IMR-90 (cell line): ENCODE data around the gene CDK14. TPM values are rescaled to one million over a fixed set of nuclear protein-coding genes. Genes with fewer than 3 reads are reported as not detected.

Experiments
- ATAC-seq: fragments of 200-7000 bp; cut with Tn5 transposase; 2 replicates; pipeline ENCODE4 v1.9.1; 2020; ENCODE audit warnings: low read depth, mild to moderate bottlenecking, moderate library complexity
- BruUV-seq: library from RNA; stranded (reverse); fragments of 400-500 nt; replicated peaks from 2 replicates; lab custom pipeline; 2021; lab: Mats Ljungman, UMichigan
- CTCF ChIA-PET: fragments of 300-600 bp; formaldehyde crosslinking; extraction: SDS; loops from one replicate; lab custom pipeline; 2021; ENCODE audit warnings: antibody characterized with exemption; lab: Yijun Ruan, JAX
- POLR2A ChIA-PET: fragments of 300-600 bp; sonication (Branson Sonifier 250); formaldehyde crosslinking; loops from one replicate; lab custom pipeline; 2022; ENCODE audit warnings: antibody characterized with exemption; ENCODE audit not compliant: unreplicated experiment; lab: Charles Lee
- DNase-seq: peaks from one replicate; pipeline ENCODE4 v3.0.0; 2013
- H2AFZ ChIP-seq: replicated peaks from 2 replicates; pipeline ENCODE3; 2013; ENCODE audit warnings: low read length, mild to moderate bottlenecking; ENCODE audit not compliant: poor library complexity
- H2AK5ac ChIP-seq: 2 replicates; pipeline ENCODE4 v1.6.1; 2013; ENCODE audit warnings: low read depth, low read length, inconsistent platforms
- H2AK9ac ChIP-seq: replicated peaks from 2 replicates; pipeline ENCODE3; 2013; ENCODE audit warnings: mild to moderate bottlenecking, low read depth, low read length, moderate library complexity; ENCODE audit not compliant: poor library complexity
- H2BK120ac ChIP-seq: 2 replicates; pipeline ENCODE4 v1.6.1; 2013; ENCODE audit warnings: low read depth, low read length, inconsistent platforms
- H2BK15ac ChIP-seq: 3 replicates; pipeline ENCODE4 v1.6.1; 2013; ENCODE audit warnings: low read depth, low read length, inconsistent platforms
- H2BK20ac ChIP-seq: 2 replicates; pipeline ENCODE4 v1.6.1; 2013; ENCODE audit warnings: low read depth, mild to moderate bottlenecking, inconsistent platforms, low read length, moderate library complexity
- H2BK5ac ChIP-seq: 2 replicates; pipeline ENCODE4 v1.6.1; 2013; ENCODE audit warnings: mild to moderate bottlenecking, low read depth, low read length, inconsistent platforms; ENCODE audit not compliant: poor library complexity, severe bottlenecking
- H3K14ac ChIP-seq: replicated peaks from 2 replicates; pipeline ENCODE4 v1.6.1; 2013; ENCODE audit warnings: low read depth, low read length, inconsistent platforms
- H3K18ac ChIP-seq: 2 replicates; pipeline ENCODE4 v1.6.1; 2013; ENCODE audit warnings: low read depth, low read length, control low read depth
- H3K23ac ChIP-seq: 2 replicates; pipeline ENCODE4 v1.6.1; 2013; ENCODE audit warnings: low read depth, low read length, inconsistent platforms
- H3K27ac ChIP-seq: 2 replicates; pipeline ENCODE4 v1.5.1; 2013; ENCODE audit warnings: mild to moderate bottlenecking, control low read depth, low read length; ENCODE audit not compliant: insufficient read depth
- H3K27me3 ChIP-seq: 2 replicates; pipeline ENCODE4 v1.6.1; 2013; ENCODE audit warnings: low read length; ENCODE audit not compliant: control insufficient read depth, insufficient read depth
- H3K36me3 ChIP-seq: 2 replicates; pipeline ENCODE4 v1.6.1; 2013; ENCODE audit warnings: low read length, mixed read lengths; ENCODE audit not compliant: control insufficient read depth, insufficient read depth
- H3K4ac ChIP-seq: 2 replicates; pipeline ENCODE4 v1.6.1; 2013; ENCODE audit warnings: low read depth, low read length, inconsistent platforms
- H3K4me1 ChIP-seq: 2 replicates; pipeline ENCODE4 v1.6.1; 2013; ENCODE audit warnings: low read length, mixed read lengths; ENCODE audit not compliant: control insufficient read depth, insufficient read depth
- H3K4me2 ChIP-seq: 2 replicates; pipeline ENCODE4 v1.6.1; 2013; ENCODE audit warnings: low read depth, mild to moderate bottlenecking, control low read depth, low read length, moderate library complexity
- H3K4me3 ChIP-seq: 2 replicates; pipeline ENCODE4 v1.5.1; 2013; ENCODE audit warnings: low read depth, mild to moderate bottlenecking, control low read depth, low read length, moderate library complexity; ENCODE audit not compliant: insufficient read depth
- H3K56ac ChIP-seq: 2 replicates; pipeline ENCODE4 v1.6.1; 2013; ENCODE audit warnings: low read length, inconsistent platforms; ENCODE audit not compliant: insufficient read depth; ENCODE audit errors: extremely low read depth
- H3K79me1 ChIP-seq, 2 experiments: 2 replicates each; pipeline ENCODE4 v1.6.1; 2013; ENCODE audit warnings: low read length in 2 of 2, inconsistent platforms in 1 of 2, low read depth in 1 of 2
- H3K9ac ChIP-seq: 2 replicates; pipeline ENCODE4 v1.6.1; 2013; ENCODE audit warnings: low read depth, low read length, control low read depth
- H3K9me1 ChIP-seq: 2 replicates; pipeline ENCODE4 v1.6.1; 2013; ENCODE audit warnings: low read length, inconsistent platforms; ENCODE audit not compliant: insufficient read depth
- H3K9me3 ChIP-seq: 2 replicates; pipeline ENCODE4 v1.6.1; 2013; ENCODE audit warnings: low read length; ENCODE audit not compliant: control insufficient read depth, insufficient read depth
- H4K20me1 ChIP-seq: 2 replicates; pipeline ENCODE4 v1.6.1; 2013; ENCODE audit warnings: low read length, inconsistent platforms; ENCODE audit not compliant: insufficient read depth
- H4K5ac ChIP-seq: 2 replicates; pipeline ENCODE4 v1.6.1; 2013; ENCODE audit warnings: mild to moderate bottlenecking, low read depth, low read length, control low read depth
- H4K8ac ChIP-seq, 2 experiments: 2 replicates each; pipeline ENCODE4 v1.6.1; 2013; ENCODE audit warnings: low read depth in 2 of 2, low read length in 2 of 2, control low read depth in 1 of 2, inconsistent platforms in 1 of 2
- H4K91ac ChIP-seq: 2 replicates; pipeline ENCODE4 v1.6.1; 2013; ENCODE audit warnings: low read depth, low read length, inconsistent platforms; ENCODE audit not compliant: insufficient read depth
- SMC3 ChIP-seq: fragments of 150-350 bp; IDR thresholded peaks from 2 replicates; pipeline ENCODE4 v1.6.1; 2016; ENCODE audit warnings: low read depth, mild to moderate bottlenecking, antibody characterized with exemption, low read length, moderate library complexity
- WGBS, 2 experiments: methylation state at CpG; one replicate each; pipeline versions ENCODE4 v1.1.5 to v1.1.7; 2013; ENCODE audit warnings: missing lambda C conversion rate in 2 of 2; ENCODE audit not compliant: insufficient read length in 1 of 2; ENCODE audit errors: extremely low coverage in 2 of 2; 5-methylcytosine and 5-hydroxymethylcytosine counted together
- dilution Hi-C: fragments of 300-500 bp; cut with HindIII; formaldehyde crosslinking; loops from one replicate; pipeline ENCODE4 v1.14.3; 2018; ENCODE audit warnings: low sequenced_read_pairs; ENCODE audit not compliant: unreplicated experiment
- in situ Hi-C: fragments of 300-500 bp; cut with MboI; formaldehyde crosslinking; loops from 3 replicates; pipeline ENCODE4 v1.14.3; 2019; ENCODE audit warnings: low sequenced_read_pairs, inconsistent platforms, mixed read lengths
- intact Hi-C: fragments of 100-400 bp; cut with micrococcal nuclease; formaldehyde crosslinking; loops from 2 replicates; pipeline ENCODE4 v1.10.0; 2022
- polyA plus RNA-seq, 3 experiments: library from polyadenylated mRNA; depleted of rRNA; stranded (reverse); fragments of >200 nt; gene quantifications; 2 replicates each; pipeline ENCODE4 v1.2.3, GENCODE V29; 2012; ENCODE audit warnings: low replicate concordance in 1 of 3
- total RNA-seq: library from RNA; depleted of rRNA; stranded (reverse); fragments of >200 nt; gene quantifications from 2 replicates; pipeline ENCODE4 v1.2.3, GENCODE V29; 2012

The CDK14 gene
- total and polyA plus RNA-seq, 2 of the 4 experiments (the other 2 are of a cell fraction) = 10.1 to 29.6 TPM

GRCh38 chr7:90594751-90595317 is 1.3 kb upstream of the CDK14 start:
- H3K27ac ChIP-seq = no peak overlapping the region; the same call in 1 of the 2 replicates
- peak overlapping the region; percentile 75 for H2AFZ ChIP-seq
- BruUV-seq = no TSS peak
- H4K20me1 ChIP-seq = no peaks in the 10 kb centered on the region
- no peak overlapping the region for H4K91ac ChIP-seq
- H3K27me3 ChIP-seq = no peaks in the 10 kb centered on the region
- no peaks in the 10 kb centered on the region for H3K9me1 ChIP-seq
- H2BK5ac ChIP-seq = peak overlapping the region; percentile 36
- no peak for TF ChIP-seq SMC3
- intact Hi-C loops (loop anchor here (5.0 to 10.0 kb wide), 3 partner anchors 112 to 360 kb away; no protein-coding TSS in a partner anchor), in situ Hi-C loops (no loop called here), dilution Hi-C loops (no loop called here)
- DNase-seq (peak; percentile 91), ATAC-seq (peak; percentile 4; the same call in 1 of the 2 replicates)
- H3K4me3 ChIP-seq = peak overlapping the region; percentile 18; the same call in 1 of the 2 replicates
- H4K5ac ChIP-seq = peak overlapping the region; percentile 45; the same call in 1 of the 2 replicates
- H3K14ac ChIP-seq = 0 out of 2 replicates have a peak overlapping the region, but pooled peaks have one; percentile 26
- peak overlapping the region; percentile 64 for H3K4me2 ChIP-seq
- peak overlapping the region; percentile 71; the same call in 1 of the 2 replicates for H3K18ac ChIP-seq
- peak overlapping the region; percentile 23; the same call in 1 of the 2 replicates for H3K4ac ChIP-seq
- CTCF ChIA-PET = interaction anchor here (0.7 to 1.1 kb wide), 3 partner anchors 13 to 36 kb away, joined by 3 read pairs; no protein-coding TSS in a partner anchor
- POLR2A ChIA-PET = no interaction called here
- peak overlapping the region in 1 of 2 experiments; percentile 77; a peak in 2 of 4 replicates for H4K8ac ChIP-seq
- no peaks in the 10 kb centered on the region for H3K9me3 ChIP-seq
- no peak overlapping the region for H3K23ac ChIP-seq
- H2BK15ac ChIP-seq = peak overlapping the region; percentile 62; the same call in 1 of the 3 replicates
- H3K56ac ChIP-seq = no peak overlapping the region
- no peaks in the 10 kb centered on the region for H3K36me3 ChIP-seq
- H2BK20ac ChIP-seq = 0 out of 2 replicates have a peak overlapping the region, but pooled peaks have one; percentile 29
- 0 out of 2 replicates have a peak overlapping the region, but pooled peaks have one; percentile 42 for H2AK5ac ChIP-seq
- 10% methylated on average over 2 of the region's 11 CpGs; no CpG with 5 or more reads in 1 of the 2 experiments for WGBS, 2 experiments
- H2BK120ac ChIP-seq = peak overlapping the region; percentile 48; the same call in 1 of the 2 replicates
- H3K79me1 ChIP-seq = peaks cover 6 to 17% of the 10 kb centered on the region in 2 experiments; a peak in 3 of 4 replicates
- H2AK9ac ChIP-seq = peak overlapping the region; percentile 70
- peaks cover 2% of the 10 kb centered on the region; the same call in 1 of the 2 replicates for H3K4me1 ChIP-seq
- H3K9ac ChIP-seq = no peak overlapping the region
